Measurements from ENCODE around the gene TBCE.

GRCh38 chr1:235470741-235471439 lies 103.7 kb downstream of the TBCE start:
- no peak for TF ChIP-seq CTCF (IDR thresholded peaks at IDR 0.05)
- no peak for TF ChIP-seq EZH2 (IDR thresholded peaks at IDR 0.05)
- no peak for TF ChIP-seq EZH2phosphoT487 (IDR thresholded peaks at IDR 0.05)

Data from neural progenitor cell (in vitro differentiated cells).